HepG2 (cell line): ENCODE results near the gene ARHGEF26. TPM values are rescaled to one million over a fixed set of nuclear protein-coding genes. Genes with fewer than 3 reads are reported as not detected.

Source experiments
- ATAC-seq: fragments of 200-7000 bp; cut with Tn5 transposase; 3 replicates; pipeline ENCODE4 v1.9.1; 2020; ENCODE audit warnings: mild to moderate bottlenecking, moderate library complexity
- Bru-seq: library from RNA; stranded (reverse); fragments of 400-500 nt; gene quantifications from one replicate; lab custom pipeline; 2021; lab: Mats Ljungman, UMichigan
- BruChase-seq, 2 experiments: library from RNA; stranded (reverse); fragments of 400-500 nt; gene quantifications; one replicate each; lab custom pipeline; 2021; lab: Mats Ljungman, UMichigan
- BruUV-seq: library from RNA; stranded (reverse); fragments of 400-500 nt; replicated peaks from 2 replicates; lab custom pipeline; 2021; lab: Mats Ljungman, UMichigan
- CTCF ChIA-PET: fragments of 300-600 bp; formaldehyde crosslinking; extraction: SDS; loops from one replicate; lab custom pipeline; 2021; ENCODE audit warnings: low total read pairs, inconsistent platforms, low intra/inter-chr PET ratio; lab: Yijun Ruan, JAX
- POLR2A ChIA-PET: fragments of 350-600 bp; sonication (Branson Sonifier 250); formaldehyde crosslinking; loops from one replicate; lab custom pipeline; 2020; ENCODE audit warnings: antibody characterized with exemption, inconsistent platforms; lab: Yijun Ruan, JAX
- DNase-seq: peaks from one replicate; pipeline ENCODE4 v3.0.0-alpha.2; 2015; ENCODE audit warnings: low spot score
- FAIRE-seq: peaks from 3 replicates; lab custom pipeline; 2011; peaks lifted over from hg19 to GRCh38; lab: Jason Lieb, UNC
- H2AFZ ChIP-seq: one replicate; pipeline ENCODE4 v1.6.1; 2011; ENCODE audit warnings: low read length, inconsistent platforms
- H3K27ac ChIP-seq: fragments of 300-600 bp; 3 replicates; pipeline ENCODE4 v1.8.0; 2011; ENCODE audit warnings: mixed run types, mild to moderate bottlenecking, mixed read lengths, low read length, inconsistent platforms; ENCODE audit not compliant: insufficient read depth; ENCODE audit errors: extremely low read length
- H3K27me3 ChIP-seq, 2 experiments: fragments of 200-600 bp in 1 of 2; 2 replicates in 1 of 2; 3 replicates in 1 of 2; pipeline versions ENCODE4 v1.6.0 to v1.8.0; 2011; ENCODE audit warnings: low read length in 2 of 2, mild to moderate bottlenecking in 2 of 2, moderate library complexity in 2 of 2, inconsistent platforms in 1 of 2; ENCODE audit not compliant: insufficient read depth in 2 of 2, control insufficient read depth in 1 of 2
- H3K36me3 ChIP-seq, 2 experiments: fragments of 200-600 bp in 1 of 2; replicated peaks in 1 of 2; 2 replicates in 1 of 2; 3 replicates in 1 of 2; pipeline versions ENCODE4 v1.5.1 to v1.8.0; 2011; ENCODE audit warnings: low read length in 2 of 2, inconsistent platforms in 1 of 2; ENCODE audit not compliant: insufficient read depth in 2 of 2, control insufficient read depth in 1 of 2
- H3K4me1 ChIP-seq: 2 replicates; pipeline ENCODE4 v1.5.1; 2012; ENCODE audit warnings: low read length, inconsistent platforms; ENCODE audit not compliant: insufficient read depth
- H3K4me2 ChIP-seq: 2 replicates; pipeline ENCODE4 v1.6.0; 2011; ENCODE audit warnings: low read depth, low read length, inconsistent platforms
- H3K4me3 ChIP-seq, 3 experiments: fragments of 200-600 bp in 1 of 3; sonication (generic), shearing (Covaris generic) in 1 of 3; replicated peaks in 1 of 3; 2 replicates each; pipeline ENCODE4 v1.5.1; 2011 to 2016; ENCODE audit warnings: low read length in 3 of 3, inconsistent platforms in 2 of 3, low read depth in 2 of 3, mild to moderate bottlenecking in 2 of 3, control low read depth in 1 of 3, mixed read lengths in 1 of 3; ENCODE audit not compliant: insufficient read depth in 1 of 3
- H3K79me2 ChIP-seq: one replicate; pipeline ENCODE4 v1.6.1; 2011; ENCODE audit warnings: low read length, inconsistent platforms; ENCODE audit not compliant: insufficient read depth
- H3K9ac ChIP-seq: 2 replicates; pipeline ENCODE4 v1.6.0; 2011; ENCODE audit warnings: mild to moderate bottlenecking, low read depth, low read length, inconsistent platforms; ENCODE audit not compliant: insufficient read depth
- H3K9me3 ChIP-seq: 2 replicates; pipeline ENCODE4 v1.5.1; 2012; ENCODE audit warnings: mild to moderate bottlenecking, low read length
- H4K20me1 ChIP-seq: 2 replicates; pipeline ENCODE4 v1.6.0; 2011; ENCODE audit warnings: inconsistent platforms, mild to moderate bottlenecking, low read length, moderate library complexity; ENCODE audit not compliant: insufficient read depth
- AHR ChIP-seq: IDR thresholded peaks from 2 replicates; pipeline ENCODE4 v1.6.1; 2018; ENCODE audit warnings: missing genetic modification reagents, missing compliant biosample characterization
- MED8 ChIP-seq: sonication (generic); formaldehyde crosslinking; IDR thresholded peaks from 2 replicates; pipeline ENCODE4 v1.8.1; 2023; ENCODE audit warnings: mild to moderate bottlenecking, missing genetic modification reagents; ENCODE audit not compliant: insufficient replicate concordance
- SP4 ChIP-seq: sonication (generic); formaldehyde crosslinking; IDR thresholded peaks from 2 replicates; pipeline ENCODE4 v1.8.1; 2023; ENCODE audit warnings: mild to moderate bottlenecking, missing genetic modification reagents
- SRY ChIP-seq: sonication (generic); formaldehyde crosslinking; IDR thresholded peaks from 2 replicates; pipeline ENCODE4 v1.8.0; 2022; ENCODE audit warnings: mild to moderate bottlenecking, missing genetic modification reagents
- TBX2 ChIP-seq: sonication (generic); formaldehyde crosslinking; IDR thresholded peaks from 2 replicates; pipeline ENCODE4 v1.5.0; 2020; ENCODE audit warnings: missing genetic modification reagents, mild to moderate bottlenecking, borderline replicate concordance
- YY1 ChIP-seq: IDR thresholded peaks from 2 replicates; pipeline ENCODE4 v1.6.1; 2011; ENCODE audit warnings: low read length, low read depth, moderate library complexity, mild to moderate bottlenecking; ENCODE audit not compliant: insufficient read depth, insufficient replicate concordance
- ZBTB38 ChIP-seq: sonication (generic); formaldehyde crosslinking; IDR thresholded peaks from 2 replicates; pipeline ENCODE4 v1.5.1; 2020; ENCODE audit warnings: mild to moderate bottlenecking, missing genetic modification reagents
- ZNF546 ChIP-seq: sonication (generic); formaldehyde crosslinking; conservative IDR thresholded peaks from 2 replicates; pipeline ENCODE4 v1.8.1; 2023; ENCODE audit warnings: mild to moderate bottlenecking, missing genetic modification reagents
- ZNF879 ChIP-seq: sonication (generic); formaldehyde crosslinking; IDR thresholded peaks from 2 replicates; pipeline ENCODE4 v1.8.1; 2023; ENCODE audit warnings: missing genetic modification reagents
- ZNF891 ChIP-seq: sonication (generic); formaldehyde crosslinking; IDR thresholded peaks from 2 replicates; pipeline ENCODE4 v1.5.0; 2020; ENCODE audit warnings: mild to moderate bottlenecking, missing genetic modification reagents
- WGBS: methylation state at CpG from one replicate; pipeline ENCODE4 v1.1.6; 2017; ENCODE audit warnings: low lambda C conversion rate; 5-methylcytosine and 5-hydroxymethylcytosine counted together
- in situ Hi-C: cut with HindIII; loops from 2 replicates; pipeline ENCODE4 v1.10.0; 2017; ENCODE audit warnings: low pct_unique_long_range_greater_than_20kb; ENCODE audit not compliant: extremely low pct_ligation_motif_present
- intact Hi-C: fragments of 100-400 bp; cut with micrococcal nuclease; formaldehyde crosslinking; loops from one replicate; pipeline ENCODE4 v1.10.0; 2022; ENCODE audit not compliant: unreplicated experiment
- long read RNA-seq, 2 experiments: library from RNA in 1 of 2; library from polyadenylated mRNA in 1 of 2; stranded (forward) in 1 of 2; unstranded in 1 of 2; transcript quantifications; one replicate each; pipeline ENCODE4 v2.0.0, GENCODE V29; 2019 to 2022
- polyA minus RNA-seq, 3 experiments: library from RNA; depleted of rRNA, polyadenylated mRNA; stranded (reverse); fragments of >200 nt; gene quantifications; 2 replicates each; pipeline ENCODE4 v1.2.3, GENCODE V29; 2011; ENCODE audit warnings: low replicate concordance in 1 of 3
- polyA plus RNA-seq, 8 experiments: library from polyadenylated mRNA; depleted of rRNA in 3 of 8; stranded (reverse) in 7 of 8; unstranded in 1 of 8; fragments of >200 nt; fragmentation: Illumina TruSeq in 4 of 8; extraction: Trizol in 4 of 8; gene quantifications; 2 replicates each; pipeline versions ENCODE4 v1.2.1 to v1.2.3, GENCODE V29; 2011 to 2016; ENCODE audit warnings: low read depth in 4 of 8, missing spikeins in 1 of 8, mixed read lengths in 1 of 8; ENCODE audit not compliant: insufficient read depth in 1 of 8
- total RNA-seq, 5 experiments: library from RNA; depleted of rRNA; stranded (reverse); fragments of >200 nt; fragmentation: Illumina TruSeq; extraction: Trizol; gene quantifications; 2 replicates each; pipeline ENCODE4 v1.2.3, GENCODE V29; 2016; ENCODE audit warnings: low read depth in 1 of 5

The ARHGEF26 gene, protein sequence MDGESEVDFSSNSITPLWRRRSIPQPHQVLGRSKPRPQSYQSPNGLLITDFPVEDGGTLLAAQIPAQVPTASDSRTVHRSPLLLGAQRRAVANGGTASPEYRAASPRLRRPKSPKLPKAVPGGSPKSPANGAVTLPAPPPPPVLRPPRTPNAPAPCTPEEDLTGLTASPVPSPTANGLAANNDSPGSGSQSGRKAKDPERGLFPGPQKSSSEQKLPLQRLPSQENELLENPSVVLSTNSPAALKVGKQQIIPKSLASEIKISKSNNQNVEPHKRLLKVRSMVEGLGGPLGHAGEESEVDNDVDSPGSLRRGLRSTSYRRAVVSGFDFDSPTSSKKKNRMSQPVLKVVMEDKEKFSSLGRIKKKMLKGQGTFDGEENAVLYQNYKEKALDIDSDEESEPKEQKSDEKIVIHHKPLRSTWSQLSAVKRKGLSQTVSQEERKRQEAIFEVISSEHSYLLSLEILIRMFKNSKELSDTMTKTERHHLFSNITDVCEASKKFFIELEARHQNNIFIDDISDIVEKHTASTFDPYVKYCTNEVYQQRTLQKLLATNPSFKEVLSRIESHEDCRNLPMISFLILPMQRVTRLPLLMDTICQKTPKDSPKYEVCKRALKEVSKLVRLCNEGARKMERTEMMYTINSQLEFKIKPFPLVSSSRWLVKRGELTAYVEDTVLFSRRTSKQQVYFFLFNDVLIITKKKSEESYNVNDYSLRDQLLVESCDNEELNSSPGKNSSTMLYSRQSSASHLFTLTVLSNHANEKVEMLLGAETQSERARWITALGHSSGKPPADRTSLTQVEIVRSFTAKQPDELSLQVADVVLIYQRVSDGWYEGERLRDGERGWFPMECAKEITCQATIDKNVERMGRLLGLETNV
- total RNA-seq (2016; rRNA removed; fragmentation: Illumina TruSeq; extraction: Trizol) (6.1 and 6.3 TPM in 2 replicates), polyA plus RNA-seq (2011; rRNA removed) (0.65 and 0.74 TPM in 2 replicates), polyA minus RNA-seq (2011; rRNA and poly(A)+ RNA removed; ENCODE audit: low replicate concordance) (0.14 and 1.3 TPM in 2 replicates), Bru-seq, nascent RNA (percentile 55 among the genes with signal in this experiment), BruChase-seq, experiment 1, labeled RNA remaining after a 6-hour chase (percentile 47 among the genes with signal in this experiment), BruChase-seq, experiment 2, labeled RNA remaining after a 2-hour chase (percentile 49 among the genes with signal in this experiment)
- 0.51 and 0.79 TPM in 2 replicates for total RNA-seq (2016; cell fraction: cytosol; rRNA removed; fragmentation: Illumina TruSeq; extraction: Trizol; ENCODE audit: low read depth)
- total RNA-seq (2016; cell fraction: insoluble cytoplasmic fraction; rRNA removed; fragmentation: Illumina TruSeq; extraction: Trizol), result 5.5 and 6.0 TPM in 2 replicates
- total RNA-seq (2016; cell fraction: membrane; rRNA removed; fragmentation: Illumina TruSeq; extraction: Trizol), result 2.8 and 2.9 TPM in 2 replicates
- 8.2 and 10.7 TPM in 2 replicates for total RNA-seq (2016; cell fraction: nucleus; rRNA removed; fragmentation: Illumina TruSeq; extraction: Trizol)
- polyA plus RNA-seq (2011; cell fraction: cytosol; rRNA removed), result 0.34 and 0.35 TPM in 2 replicates
- 1.5 and 1.7 TPM in 2 replicates for polyA plus RNA-seq (2011; cell fraction: nucleus; rRNA removed)
- 1.1 and 1.9 TPM in 2 replicates for polyA plus RNA-seq (2012)
- 0.27 and 0.35 TPM in 2 replicates for polyA plus RNA-seq (2016; cell fraction: cytosol; fragmentation: Illumina TruSeq; extraction: Trizol; ENCODE audit: low read depth)
- polyA plus RNA-seq (2016; cell fraction: insoluble cytoplasmic fraction; fragmentation: Illumina TruSeq; extraction: Trizol; ENCODE audit: low read depth), result 5.6 and 6.2 TPM in 2 replicates
- polyA plus RNA-seq (2016; cell fraction: membrane; fragmentation: Illumina TruSeq; extraction: Trizol; ENCODE audit: low read depth), result 1.2 and 1.5 TPM in 2 replicates
- 9.8 and 9.9 TPM in 2 replicates for polyA plus RNA-seq (2016; cell fraction: nucleus; fragmentation: Illumina TruSeq; extraction: Trizol; ENCODE audit: insufficient read depth, low read depth)
- polyA minus RNA-seq (2011; cell fraction: cytosol; rRNA and poly(A)+ RNA removed), result 0.88 and 0.89 TPM in 2 replicates
- 4.7 and 6.1 TPM in 2 replicates for polyA minus RNA-seq (2011; cell fraction: nucleus; rRNA and poly(A)+ RNA removed)
- long read RNA-seq, experiment 1, result 0 reads
- long read RNA-seq, experiment 2, result 0 reads

DNA sequence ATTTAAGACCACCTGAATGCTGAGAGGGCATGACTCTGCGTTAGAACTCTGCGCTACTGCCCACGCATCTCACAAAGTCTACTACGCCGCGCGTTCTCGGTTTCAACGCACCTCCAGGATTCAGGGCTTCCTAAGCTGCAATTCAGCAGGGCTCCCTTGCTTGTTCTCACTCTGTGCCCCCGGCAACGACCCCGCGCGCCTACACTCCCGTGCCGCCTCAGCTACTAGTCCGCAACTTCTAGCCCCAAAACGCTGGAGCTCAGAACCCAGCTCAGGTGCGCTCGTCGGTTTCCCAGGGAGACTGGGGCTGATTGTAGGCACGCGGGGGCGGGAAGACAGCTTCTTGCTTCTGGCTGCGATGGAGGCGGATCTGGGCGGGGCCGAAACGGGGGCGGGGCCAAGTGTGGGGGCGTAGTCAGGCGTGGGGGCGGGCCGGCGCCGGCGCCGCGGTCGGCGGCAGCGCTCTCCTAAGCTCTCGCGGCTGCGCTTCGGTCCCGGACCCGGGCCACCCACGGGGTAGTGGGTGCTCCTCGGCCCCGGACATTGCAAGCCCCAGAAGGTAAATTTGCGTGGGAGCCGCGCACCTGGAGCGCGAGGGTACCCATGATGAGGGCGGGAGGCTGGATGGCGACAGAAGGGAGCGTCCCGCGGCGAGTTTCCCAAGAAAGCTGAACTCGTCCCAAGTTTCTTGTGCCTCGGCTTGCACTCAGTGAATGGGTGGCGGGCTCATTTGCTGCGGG lies at the start of gene ARHGEF26:
TSS of gene ARHGEF26 (plus strand) at position 430 of the 740 bp plus-strand sequence. CDS start 603 bp downstream, outside the sequence.
- no peaks in the 10 kb centered on the region for H3K36me3 ChIP-seq
- H2AFZ ChIP-seq, result peak within 1 kb of the TSS; percentile 12
- intact Hi-C loops (loop anchor here (10.0 kb wide), 2 partner anchors 104 to 134 kb away; no protein-coding TSS in a partner anchor), in situ Hi-C loops (loop anchor here (10.0 kb wide), 1 partner anchor 134 kb away; no protein-coding TSS in a partner anchor)
- no TSS peak for BruUV-seq
- H3K4me1 ChIP-seq, result peaks cover 48% of the 10 kb centered on the region
- H3K79me2 ChIP-seq, result no peaks in the 10 kb centered on the region
- no peaks in the 10 kb centered on the region for H3K9me3 ChIP-seq
- ChIA-PET CTCF (no interaction called here), POLR2A (interaction anchor here (0.7 to 1.3 kb wide), 5 partner anchors 18 to 960 kb away, joined by 3 to 5 read pairs (median 4); no protein-coding TSS in a partner anchor)
- peak; percentile 78 for ATAC-seq
- no peak for FAIRE-seq
- WGBS, result 5% methylated on average over 27 of the region's 66 CpGs
- peak within 1 kb of the TSS; percentile 62 for H3K9ac ChIP-seq
- peak within 1 kb of the TSS; percentile 92 for H3K4me2 ChIP-seq
- H3K4me3 ChIP-seq, result peak within 1 kb of the TSS; percentile 62 to 79 (median 66)
- peaks cover 0 to 32% of the 10 kb centered on the region in 2 experiments; a peak in 3 of 5 replicates for H3K27me3 ChIP-seq
- H4K20me1 ChIP-seq, result no peaks in the 10 kb centered on the region
- no peak within 1 kb of the TSS for H3K27ac ChIP-seq
- peak; percentile 44 for DNase-seq
- TF ChIP-seq ZNF879 (CRISPR knock-in tag), result 0 out of 2 replicates have a peak, but pooled peaks have one; percentile 76
- TF ChIP-seq ZBTB38 (CRISPR knock-in tag), result peak; percentile 52; the same call in 1 of the 2 replicates
- TF ChIP-seq YY1, result no peak
- peak; percentile 38; the same call in 1 of the 2 replicates for TF ChIP-seq SP4 (CRISPR knock-in tag)
- TF ChIP-seq ZNF891 (CRISPR knock-in tag), result 0 out of 2 replicates have a peak, but pooled peaks have one; percentile 29
- peak; percentile 54; the same call in 1 of the 2 replicates for TF ChIP-seq TBX2
- TF ChIP-seq ZNF546 (CRISPR knock-in tag), result 0 out of 2 replicates have a peak, but pooled peaks have one; percentile 30
- TF ChIP-seq AHR (CRISPR knock-in tag), result no peak
- no peak for TF ChIP-seq MED8 (CRISPR knock-in tag)
- 0 out of 2 replicates have a peak, but pooled peaks have one; percentile 49 for TF ChIP-seq SRY
